Transverse colon (tissue), 4 donors: ENCODE data around the gene ATXN10.

Experiments used
- CTCF ChIP-seq, 5 experiments: fragments of 200-600 bp in 3 of 5; fragments of 450-650 bp in 2 of 5; sonication (generic) in 3 of 5; IDR thresholded peaks; 1 replicate in 2 of 5; 2 replicates in 3 of 5; pipeline ENCODE4 v1.5.1; 2016 to 2017; ENCODE audit warnings: antibody characterized with exemption in 5 of 5, inconsistent platforms in 3 of 5, mild to moderate bottlenecking in 2 of 5, moderate library complexity in 1 of 5
- POLR2A ChIP-seq: fragments of 450-650 bp; IDR thresholded peaks from one replicate; pipeline ENCODE4 v1.6.1; 2016; ENCODE audit warnings: antibody characterized with exemption, mild to moderate bottlenecking, moderate library complexity
- POLR2AphosphoS5 ChIP-seq, 3 donors: sonication (generic); formaldehyde crosslinking; IDR thresholded peaks; one replicate each; pipeline ENCODE4 v1.6.1; 2016; ENCODE audit warnings: antibody characterized with exemption in 3 of 3

GRCh38 chr22:45783021-45783420 lies 111.4 kb downstream of the ATXN10 start:
- TF ChIP-seq POLR2A (no peak), CTCF (IDR thresholded peaks at IDR 0.05) (no peak), POLR2AphosphoS5 (IDR thresholded peaks at IDR 0.05) (no peak)
